ENCODE measurements around the gene WNT2.

GRCh38 chr7:117282239-117282812, 40.5 kb downstream of the WNT2 start:
- TF ChIP-seq CTCF (IDR thresholded peaks at IDR 0.05) (no peak), POLR2A (IDR thresholded peaks at IDR 0.05) (no peak)
